Natural killer cell treated with Interleukin-12 subunit alpha and Interleukin-12 subunit beta and Interleukin-15 and Interleukin-18, amount 100 ng/mL, for 72 hours (primary cell): Measurements from ENCODE around the gene JAG2. TPM values are rescaled to one million over a fixed set of nuclear protein-coding genes. Genes with fewer than 3 reads are reported as not detected.

Experiments
- ATAC-seq, 2 donors: fragments of 150-1000 bp; cut with Tn5 transposase in 1 of 2; sonication (Bioruptor Pico), chemical (Tn5 transposase) in 1 of 2; 2 replicates each; pipeline ENCODE4 v1.10.0; 2021
- DNase-seq: peaks from one replicate; pipeline ENCODE4 v3.0.0; 2022; ENCODE audit warnings: low spot score
- H3K27ac Mint-ChIP-seq, 2 donors: 1 replicate in 1 of 2; 2 replicates in 1 of 2; pipeline ENCODE4 v1.8.0; 2022; ENCODE audit warnings: mixed read lengths in 2 of 2, mild to moderate bottlenecking in 1 of 2, moderate library complexity in 1 of 2
- H3K27me3 Mint-ChIP-seq, 2 donors: 1 replicate in 1 of 2; 2 replicates in 1 of 2; pipeline ENCODE4 v1.8.0; 2022; ENCODE audit warnings: mixed read lengths in 2 of 2
- H3K36me3 Mint-ChIP-seq: one replicate; pipeline ENCODE4 v1.8.0; 2022; ENCODE audit warnings: mixed read lengths
- H3K4me1 Mint-ChIP-seq, 2 donors: 1 replicate in 1 of 2; 2 replicates in 1 of 2; pipeline ENCODE4 v1.8.0; 2022; ENCODE audit warnings: low read depth in 2 of 2, mixed read lengths in 2 of 2, mild to moderate bottlenecking in 1 of 2
- H3K4me3 Mint-ChIP-seq: one replicate; pipeline ENCODE4 v1.8.0; 2022; ENCODE audit warnings: mixed read lengths
- H3K9me3 Mint-ChIP-seq: 2 replicates; pipeline ENCODE4 v1.8.0; 2022; ENCODE audit warnings: mixed read lengths
- total RNA-seq, 2 donors: library from RNA; stranded (reverse); gene quantifications; one replicate each; pipeline ENCODE4 v1.2.3, GENCODE V29; 2022

The JAG2 gene
- total RNA-seq, 2 donors from 2014 or later = 5.9 to 7.1 TPM

GRCh38 chr14:105207996-105208737, 39.6 kb upstream of the JAG2 start:
- no peak overlapping the region for H3K27ac Mint-ChIP-seq
- H3K4me1 Mint-ChIP-seq = no peaks in the 10 kb centered on the region
- no peaks in the 10 kb centered on the region for H3K27me3 Mint-ChIP-seq
- no peaks in the 10 kb centered on the region for H3K36me3 Mint-ChIP-seq
- no peak for DNase-seq
- ATAC-seq = no peak
- no peak overlapping the region for H3K4me3 Mint-ChIP-seq
- no peaks in the 10 kb centered on the region for H3K9me3 Mint-ChIP-seq

GRCh38 chr14:105207460-105207901, 38.9 kb upstream of the JAG2 start:
- H3K4me1 Mint-ChIP-seq = no peaks in the 10 kb centered on the region
- H3K4me3 Mint-ChIP-seq = no peak overlapping the region
- ATAC-seq (no peak), DNase-seq (no peak)
- H3K27ac Mint-ChIP-seq = no peak overlapping the region
- H3K9me3 Mint-ChIP-seq = no peaks in the 10 kb centered on the region
- H3K36me3 Mint-ChIP-seq = no peaks in the 10 kb centered on the region
- H3K27me3 Mint-ChIP-seq = no peaks in the 10 kb centered on the region

GRCh38 chr14:105206873-105207272, 38.3 kb upstream of the JAG2 start:
- no peaks in the 10 kb centered on the region for H3K36me3 Mint-ChIP-seq
- no peak for ATAC-seq
- H3K27ac Mint-ChIP-seq = no peak overlapping the region

GRCh38 chr14:105205673-105206208, 37.2 kb upstream of the JAG2 start:
- Mint-ChIP-seq H3K4me3 (no peak overlapping the region), H3K4me1 (no peaks in the 10 kb centered on the region), H3K27ac (no peak overlapping the region), H3K9me3 (no peaks in the 10 kb centered on the region), H3K27me3 (peaks cover 0 to 2% of the 10 kb centered on the region in 2 donors), H3K36me3 (no peaks in the 10 kb centered on the region)
- no peak for ATAC-seq
- no peak for DNase-seq

More at GRCh38 chr14:105206873-105207272, 38.3 kb upstream of the JAG2 start:
- no peaks in the 10 kb centered on the region for H3K27me3 Mint-ChIP-seq
- H3K4me1 Mint-ChIP-seq = no peaks in the 10 kb centered on the region
- no peaks in the 10 kb centered on the region for H3K9me3 Mint-ChIP-seq
- H3K4me3 Mint-ChIP-seq = no peak overlapping the region
- DNase-seq = no peak

GRCh38 chr14:105204931-105205672, 36.5 kb upstream of the JAG2 start:
- H3K4me1 Mint-ChIP-seq = no peaks in the 10 kb centered on the region
- ATAC-seq (no peak), DNase-seq (no peak)
- no peak overlapping the region for H3K27ac Mint-ChIP-seq
- H3K4me3 Mint-ChIP-seq = no peak overlapping the region
- H3K27me3 Mint-ChIP-seq = peaks cover 0 to 2% of the 10 kb centered on the region in 2 donors
- H3K36me3 Mint-ChIP-seq = no peaks in the 10 kb centered on the region
- H3K9me3 Mint-ChIP-seq = no peaks in the 10 kb centered on the region

GRCh38 chr14:105204206-105204930, 35.8 kb upstream of the JAG2 start:
- Mint-ChIP-seq H3K4me3 (no peak overlapping the region), H3K36me3 (no peaks in the 10 kb centered on the region), H3K27me3 (peaks cover 5 to 7% of the 10 kb centered on the region in 2 donors), H3K27ac (no peak overlapping the region), H3K9me3 (no peaks in the 10 kb centered on the region), H3K4me1 (peaks cover 0 to 3% of the 10 kb centered on the region in 2 donors)
- ATAC-seq = no peak
- DNase-seq = no peak

- H3K27ac Mint-ChIP-seq = no peak overlapping the region
- ATAC-seq (no peak), DNase-seq (no peak)
- H3K4me3 Mint-ChIP-seq = no peak overlapping the region
- H3K9me3 Mint-ChIP-seq = no peaks in the 10 kb centered on the region
- H3K4me1 Mint-ChIP-seq = peaks cover 0 to 9% of the 10 kb centered on the region in 2 donors
- peaks cover 12% of the 10 kb centered on the region in 2 donors for H3K27me3 Mint-ChIP-seq
- no peaks in the 10 kb centered on the region for H3K36me3 Mint-ChIP-seq
Measured at GRCh38 chr14:105203701-105204100, 35.1 kb upstream of the JAG2 start.

- peaks cover 0 to 11% of the 10 kb centered on the region in 2 donors for H3K4me1 Mint-ChIP-seq
- H3K27me3 Mint-ChIP-seq = peaks cover 14 to 15% of the 10 kb centered on the region in 2 donors
- H3K27ac Mint-ChIP-seq = no peak overlapping the region
- no peak for DNase-seq
- H3K36me3 Mint-ChIP-seq = no peaks in the 10 kb centered on the region
- H3K9me3 Mint-ChIP-seq = no peaks in the 10 kb centered on the region
- ATAC-seq = peak; percentile 47 to 66
- H3K4me3 Mint-ChIP-seq = no peak overlapping the region
Measured at GRCh38 chr14:105203057-105203531, 34.5 kb upstream of the JAG2 start.

GRCh38 chr14:105201925-105202513, 33.4 kb upstream of the JAG2 start:
- Mint-ChIP-seq H3K27ac (no peak overlapping the region), H3K27me3 (peaks cover 14 to 16% of the 10 kb centered on the region in 2 donors), H3K4me1 (peaks cover 0 to 12% of the 10 kb centered on the region in 2 donors), H3K4me3 (no peak overlapping the region), H3K9me3 (no peaks in the 10 kb centered on the region), H3K36me3 (no peaks in the 10 kb centered on the region)
- no peak for ATAC-seq
- no peak for DNase-seq

- ATAC-seq (no peak), DNase-seq (no peak)
- Mint-ChIP-seq H3K27me3 (peaks cover 14 to 16% of the 10 kb centered on the region in 2 donors), H3K9me3 (no peaks in the 10 kb centered on the region), H3K36me3 (no peaks in the 10 kb centered on the region), H3K27ac (no peak overlapping the region), H3K4me3 (no peak overlapping the region), H3K4me1 (peaks cover 0 to 12% of the 10 kb centered on the region in 2 donors)
Measured at GRCh38 chr14:105201156-105201924, 32.8 kb upstream of the JAG2 start.

- Mint-ChIP-seq H3K4me3 (no peak overlapping the region), H3K36me3 (no peaks in the 10 kb centered on the region), H3K27ac (no peak overlapping the region), H3K4me1 (peaks cover 0 to 13% of the 10 kb centered on the region in 2 donors), H3K27me3 (peaks cover 14 to 17% of the 10 kb centered on the region in 2 donors), H3K9me3 (no peaks in the 10 kb centered on the region)
- DNase-seq (no peak), ATAC-seq (no peak)
Measured at GRCh38 chr14:105200641-105201040, 32.1 kb upstream of the JAG2 start.

GRCh38 chr14:105200074-105200473, 31.5 kb upstream of the JAG2 start:
- DNase-seq = no peak

More at GRCh38 chr14:105200074-105200473, 31.5 kb upstream of the JAG2 start:
- Mint-ChIP-seq H3K9me3 (no peaks in the 10 kb centered on the region), H3K4me1 (peaks cover 0 to 15% of the 10 kb centered on the region in 2 donors), H3K36me3 (no peaks in the 10 kb centered on the region), H3K27ac (no peak overlapping the region), H3K27me3 (peaks cover 14 to 21% of the 10 kb centered on the region in 2 donors), H3K4me3 (no peak overlapping the region)
- ATAC-seq = no peak
